ENCODE results near the gene TCF7L1.

TCF7L1 gene

DNA sequence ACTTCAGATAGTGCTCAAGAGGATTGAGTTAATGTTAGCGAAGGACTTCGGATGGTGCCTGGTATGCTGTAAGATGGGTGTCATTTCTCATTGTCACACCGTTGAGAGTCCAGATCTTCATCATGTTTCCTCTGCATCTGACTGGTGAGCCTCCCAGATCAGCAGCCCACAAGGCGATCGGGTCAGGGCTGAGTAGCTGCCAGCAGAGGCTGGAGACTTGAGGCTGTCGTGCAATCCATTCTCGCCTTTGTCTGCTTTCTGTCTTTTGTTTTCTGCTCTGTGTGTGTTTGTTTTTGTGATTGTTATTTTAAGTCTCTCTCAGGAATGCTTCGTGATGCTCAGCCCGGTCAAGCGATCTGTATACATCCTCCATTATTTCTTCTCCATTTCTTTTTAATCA, 98.8 kb downstream of the TCF7L1 start:
- DNase-seq, result no peak

DNA sequence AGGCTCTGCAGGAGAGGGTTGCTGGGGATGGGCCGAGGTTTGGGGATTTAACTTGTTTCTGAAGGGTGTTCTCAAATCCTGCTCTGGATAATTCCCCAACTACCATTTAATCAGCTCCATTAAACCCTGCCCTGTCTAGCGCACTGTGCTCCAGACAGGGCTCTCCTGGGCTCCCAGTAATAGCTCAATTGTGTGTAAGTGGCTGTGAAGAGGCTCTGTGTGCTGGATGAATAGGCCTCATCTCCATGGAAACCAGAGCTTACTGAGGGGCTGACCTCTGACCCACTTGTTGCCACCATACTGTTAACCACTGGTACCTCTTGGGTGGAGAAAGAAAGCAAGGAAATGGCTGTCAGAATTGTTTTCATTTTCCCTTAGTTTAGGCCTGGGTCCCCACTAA, 101.7 kb downstream of the TCF7L1 start:
- DNase-seq, result no peak

DNA sequence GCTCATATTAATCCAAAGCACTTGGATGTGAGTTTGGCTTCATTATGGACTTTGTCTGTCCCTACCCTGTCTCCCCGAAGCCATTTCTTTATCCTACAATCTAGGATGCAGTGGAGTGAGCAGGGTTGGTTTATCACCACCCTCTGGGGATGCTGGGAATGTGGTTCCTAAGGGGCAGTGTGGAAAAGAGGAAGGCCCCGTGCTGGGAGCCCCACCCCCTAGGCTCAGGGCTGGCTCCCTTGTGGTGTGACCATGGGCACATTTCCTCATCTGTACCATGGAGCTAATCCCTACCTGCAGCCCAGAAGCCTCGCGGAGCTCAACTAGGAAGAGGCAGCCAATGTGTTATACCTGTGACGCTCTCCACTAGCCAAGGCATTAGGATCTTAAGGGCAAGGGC, 102.1 kb downstream of the TCF7L1 start:
- DNase-seq, result no peak

DNA sequence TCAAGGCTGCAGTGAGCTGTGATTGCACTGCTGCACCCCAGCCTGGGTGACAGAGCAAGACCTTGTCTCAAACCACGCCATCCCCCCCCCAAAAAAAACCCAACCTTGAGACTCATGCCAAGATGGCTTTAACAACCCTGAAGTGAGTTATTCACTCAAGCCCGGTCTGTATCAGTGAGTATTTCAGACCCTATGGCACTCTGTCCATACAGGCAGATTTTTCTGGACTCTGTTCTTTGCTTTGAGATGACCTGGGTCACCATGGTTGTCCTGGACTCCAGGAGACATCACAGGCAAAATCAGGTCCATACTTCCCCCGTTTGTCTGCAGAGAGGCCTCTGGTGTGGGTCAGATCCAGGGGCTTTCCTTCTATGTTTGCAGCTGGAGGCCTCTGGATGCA, 102.9 kb downstream of the TCF7L1 start:
- DNase-seq, result no peak

DNA sequence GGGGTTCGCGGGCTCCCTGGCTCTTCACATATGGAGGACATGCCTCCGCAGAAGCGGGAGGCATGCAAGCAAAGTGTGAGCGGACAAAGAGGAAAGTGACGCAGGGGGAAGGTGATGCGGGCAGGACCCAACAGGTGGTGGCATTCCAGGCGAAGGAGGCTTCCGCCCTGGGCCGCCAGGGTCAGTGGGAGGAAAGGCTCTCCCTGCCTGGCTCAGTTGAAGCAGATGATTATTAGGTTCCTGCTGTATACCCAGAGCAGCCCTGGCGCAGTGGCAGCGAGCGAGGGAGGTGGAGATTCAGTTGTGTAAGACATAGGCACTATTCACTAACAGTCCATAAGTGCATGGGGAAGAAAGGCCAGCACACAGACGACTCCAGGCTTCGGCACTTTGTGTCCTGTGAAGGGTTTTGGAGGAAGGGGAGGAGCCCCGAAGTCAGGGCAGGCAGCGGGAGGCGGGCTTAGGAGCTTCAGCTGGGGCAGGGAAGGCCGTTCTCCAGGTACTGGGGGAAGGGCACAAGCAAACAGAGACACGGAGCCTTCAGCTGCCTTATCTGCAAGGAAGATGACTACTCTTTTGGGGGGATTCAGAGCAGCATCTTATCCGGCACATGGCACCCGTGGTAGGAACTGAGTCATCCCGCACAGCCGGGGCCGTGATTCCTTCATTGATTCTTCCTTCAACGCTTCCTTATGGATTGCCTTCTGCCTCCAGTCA, 104.8 kb downstream of the TCF7L1 start:
- no peak for DNase-seq

DNA sequence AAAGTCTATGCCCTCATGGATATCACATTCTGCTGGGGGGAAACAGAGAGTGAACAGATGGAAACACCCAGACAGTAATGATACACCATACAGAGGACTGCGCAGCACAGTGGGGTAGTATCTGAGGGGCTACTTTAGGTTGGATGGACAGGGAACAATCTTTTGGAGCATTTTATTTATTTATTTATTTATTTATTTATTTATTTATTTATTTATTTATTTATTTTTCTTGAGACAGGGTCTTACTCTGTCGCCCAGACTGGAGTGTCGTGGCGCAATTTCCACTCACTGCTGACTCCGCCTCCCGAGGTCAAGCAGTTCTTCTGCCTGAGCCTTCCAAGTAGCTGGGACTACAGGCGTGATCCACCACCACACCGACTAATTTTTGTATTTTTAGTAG, 105.4 kb downstream of the TCF7L1 start:
- DNase-seq, result no peak

DNA sequence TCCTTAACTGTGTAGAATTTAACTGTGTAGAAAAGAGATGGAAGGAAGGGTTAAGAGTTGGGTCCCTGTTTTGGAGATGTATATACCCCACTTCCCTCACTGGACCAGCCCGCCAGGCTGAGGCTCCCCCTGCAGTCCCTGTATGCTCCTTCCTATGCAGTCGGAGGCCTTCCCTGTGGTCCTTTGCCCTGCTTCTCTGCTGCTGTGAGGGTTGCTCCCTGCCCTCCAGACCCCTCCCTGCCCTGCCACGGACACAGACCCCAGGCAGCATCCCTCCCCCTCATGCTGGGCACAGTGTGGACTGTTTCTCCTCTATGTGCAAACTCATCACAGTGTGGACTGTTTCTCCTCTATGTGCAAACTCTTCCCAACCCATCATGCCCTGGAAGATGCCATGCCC, 105.9 kb downstream of the TCF7L1 start:
- DNase-seq, result no peak

DNA sequence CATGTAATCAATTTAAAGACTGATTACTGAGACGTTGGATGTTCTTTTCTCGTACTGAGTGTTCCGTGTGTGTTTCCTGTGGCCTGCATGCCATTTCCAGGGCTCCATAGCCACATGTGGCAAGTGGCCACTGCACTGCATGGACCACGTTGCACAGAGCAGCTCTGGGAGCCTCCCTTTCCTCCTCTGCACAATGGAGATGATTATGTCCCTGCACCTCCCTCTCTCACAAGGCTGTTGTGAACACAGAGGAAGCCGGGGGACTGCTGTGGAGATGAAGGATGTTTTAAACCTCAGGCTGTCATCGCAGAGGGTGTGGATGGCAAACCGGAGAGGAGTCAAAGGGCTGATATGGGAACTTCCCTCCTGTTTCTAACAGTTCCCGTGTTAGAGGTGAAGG, 106.9 kb downstream of the TCF7L1 start:
- no peak for DNase-seq

DNA sequence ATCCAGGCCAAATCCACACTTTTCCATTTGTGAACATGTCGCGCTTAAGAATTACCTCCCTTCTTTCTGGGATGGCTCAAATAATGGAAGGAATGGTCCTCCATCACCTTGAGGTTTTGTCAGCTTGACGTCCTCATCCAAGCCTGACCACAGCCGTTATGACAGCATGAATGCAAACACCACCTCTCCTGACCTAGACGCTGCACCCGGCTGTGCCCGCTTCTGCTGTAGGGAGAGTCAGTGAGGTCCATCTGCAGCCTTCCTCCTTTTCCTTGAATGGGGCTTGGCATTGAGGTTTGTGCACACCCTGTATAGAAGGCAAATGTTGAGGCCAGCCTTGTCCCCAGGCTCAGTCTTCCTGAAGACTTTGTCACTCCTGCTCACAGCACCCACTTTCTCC, 109.1 kb downstream of the TCF7L1 start:
- DNase-seq, result no peak

DNA sequence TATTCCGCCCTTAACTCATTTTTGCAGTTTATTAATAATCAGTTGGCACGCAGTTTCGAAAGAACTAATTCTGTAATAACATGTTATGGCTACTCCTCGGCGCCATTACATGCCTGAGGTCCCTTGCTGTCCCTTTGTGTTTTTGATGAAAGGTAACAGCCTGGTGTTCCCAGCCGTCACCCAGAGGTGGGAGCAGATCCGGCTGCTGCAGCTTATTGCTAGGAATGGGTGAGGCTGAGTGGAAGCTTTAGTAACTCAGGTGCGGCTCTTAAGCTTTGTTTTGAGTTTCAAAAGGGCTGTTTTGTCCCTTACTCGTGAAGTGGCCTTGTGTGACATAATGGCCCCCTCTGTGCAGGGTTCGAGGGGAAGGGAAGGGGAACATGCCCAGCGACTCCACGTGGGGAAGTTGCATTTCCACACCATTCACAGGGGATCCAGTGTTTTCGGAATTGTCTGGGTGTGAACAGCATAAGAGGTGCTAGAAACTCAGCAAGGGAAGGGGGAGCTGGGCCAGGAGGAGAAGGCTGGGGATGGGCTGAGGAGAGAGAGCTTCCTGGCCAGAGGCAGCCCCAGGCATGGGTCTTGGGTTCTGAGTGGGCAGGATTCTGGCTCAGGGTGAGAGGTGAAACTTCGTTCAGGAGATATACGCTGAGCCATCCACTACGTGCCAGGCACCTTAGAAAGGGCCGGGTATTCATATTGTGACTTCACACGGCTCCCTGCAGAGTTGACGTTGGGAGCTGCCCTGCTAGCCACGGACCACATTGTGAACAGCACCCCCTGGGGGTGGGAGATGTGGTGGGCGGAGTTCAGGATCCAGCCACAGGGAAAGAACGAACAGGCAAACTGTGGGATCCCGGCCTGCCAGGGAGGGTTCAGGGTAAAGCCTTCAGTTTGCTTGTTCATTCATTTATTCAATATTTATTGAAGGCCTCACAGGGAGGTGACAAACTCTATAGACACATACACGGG, 110.2 kb downstream of the TCF7L1 start:
- no peak for DNase-seq

DNA sequence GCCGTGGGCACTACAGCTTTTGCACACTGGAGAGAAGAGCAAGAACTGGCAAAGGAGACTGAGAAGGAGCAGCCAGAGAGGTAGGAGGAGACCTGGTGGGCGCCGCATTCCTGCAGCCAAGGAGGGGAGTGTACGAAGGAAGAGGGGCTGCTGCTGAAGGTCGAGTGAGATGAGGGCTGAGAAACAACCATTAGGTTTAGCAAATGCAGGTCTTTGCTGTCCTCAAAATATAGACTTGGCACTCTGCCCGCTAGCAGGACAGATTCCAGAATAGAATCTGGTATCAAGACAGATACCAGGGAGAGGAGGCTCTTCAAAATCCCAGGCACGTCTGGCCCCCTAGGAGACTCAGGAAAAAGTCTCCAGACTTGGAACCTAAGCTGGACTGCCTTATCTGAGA, 111.6 kb downstream of the TCF7L1 start:
- no peak for DNase-seq

DNA sequence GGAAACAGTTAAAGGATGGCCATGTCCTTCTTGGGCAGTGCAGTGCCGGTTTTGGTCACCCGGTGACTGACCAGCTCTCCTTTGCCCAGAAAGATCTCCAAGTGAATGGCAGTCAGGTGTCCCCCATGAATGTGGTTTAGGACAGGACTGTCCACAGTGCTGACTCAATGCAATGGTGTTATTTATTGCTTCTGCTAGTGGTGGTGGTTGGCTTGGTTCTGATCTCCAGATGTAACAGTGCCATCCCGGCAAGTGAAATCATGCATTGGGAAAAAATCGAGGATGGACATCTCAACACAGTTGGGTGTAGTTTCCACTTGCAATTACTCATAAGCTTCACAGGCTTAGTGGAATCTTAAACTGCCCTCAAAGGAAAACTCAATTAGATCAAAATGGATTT, 112.7 kb downstream of the TCF7L1 start:
- no peak for DNase-seq

DNA sequence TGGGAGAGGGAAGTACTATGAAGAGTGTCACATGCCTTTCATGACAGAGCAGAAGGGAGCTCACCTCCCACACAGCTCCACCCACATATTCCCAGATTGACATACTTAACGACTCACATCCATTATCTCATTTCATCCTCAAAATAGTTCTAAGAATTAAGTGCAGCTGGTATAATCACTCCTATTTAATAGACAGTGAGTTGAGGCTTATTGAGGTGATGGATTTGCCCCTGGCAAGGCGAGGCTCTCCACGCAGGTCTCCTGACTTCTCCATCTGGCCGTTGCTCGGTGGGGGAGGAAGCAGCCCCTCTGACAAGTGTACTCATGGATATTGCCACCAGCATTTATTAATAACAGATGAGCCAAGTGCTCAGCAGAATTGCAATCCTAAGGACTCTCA, 113.2 kb downstream of the TCF7L1 start:
- DNase-seq, result no peak

DNA sequence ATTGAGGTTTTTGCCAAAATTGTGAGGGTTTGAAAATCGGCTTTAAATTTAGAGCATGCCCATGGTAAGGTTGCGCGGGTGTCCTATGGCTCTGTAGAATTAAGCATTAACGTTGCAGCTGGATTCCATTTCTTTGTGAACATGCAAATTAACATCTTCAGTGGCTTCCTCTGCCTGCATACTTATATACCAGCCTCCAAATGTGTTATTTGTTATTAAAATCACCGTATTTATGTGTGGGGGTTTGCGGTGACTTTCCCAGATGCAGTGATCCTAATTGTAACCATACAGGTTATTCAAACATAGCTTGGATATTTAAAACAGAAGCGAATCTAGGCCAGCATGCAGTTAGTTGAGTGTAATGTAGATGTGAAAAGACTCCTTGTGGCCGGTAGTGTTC, 114.4 kb downstream of the TCF7L1 start:
- DNase-seq, result no peak

DNA sequence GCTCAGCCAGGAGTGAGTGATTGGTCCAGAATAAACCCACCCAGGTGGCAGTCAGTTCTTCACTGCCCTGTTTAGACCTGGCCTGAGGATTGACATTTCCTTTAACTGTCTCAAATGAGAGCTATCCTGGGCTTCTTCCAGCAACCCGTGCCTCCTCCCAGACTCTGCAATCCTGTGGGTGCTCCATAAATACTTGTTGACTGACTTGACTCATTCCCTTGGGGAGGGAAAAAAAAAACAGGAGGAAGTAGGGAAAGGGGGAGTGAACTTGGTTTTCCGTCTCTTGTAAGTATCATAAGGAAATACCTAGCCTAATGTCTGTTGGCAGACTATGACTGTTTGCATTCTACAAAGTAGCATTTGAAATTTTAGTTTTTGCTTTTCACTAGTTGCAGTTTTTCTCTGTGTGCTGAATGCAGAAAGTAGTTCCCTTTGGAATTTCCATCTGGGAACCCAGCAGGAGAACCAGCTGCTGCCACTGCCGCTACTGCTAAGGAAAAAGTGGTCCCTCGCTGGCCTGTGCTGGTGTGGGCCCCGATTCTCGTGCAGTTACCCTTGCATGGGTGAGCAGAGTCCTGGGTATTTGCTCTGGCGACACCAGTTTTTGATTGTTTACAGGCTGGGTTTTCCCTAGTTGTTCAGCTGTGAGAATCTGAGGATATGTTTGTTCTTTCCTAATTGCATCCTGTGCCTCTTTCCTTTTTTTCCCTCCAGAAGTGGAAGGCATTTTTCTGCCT, 115.7 kb downstream of the TCF7L1 start:
- no peak for DNase-seq

DNA sequence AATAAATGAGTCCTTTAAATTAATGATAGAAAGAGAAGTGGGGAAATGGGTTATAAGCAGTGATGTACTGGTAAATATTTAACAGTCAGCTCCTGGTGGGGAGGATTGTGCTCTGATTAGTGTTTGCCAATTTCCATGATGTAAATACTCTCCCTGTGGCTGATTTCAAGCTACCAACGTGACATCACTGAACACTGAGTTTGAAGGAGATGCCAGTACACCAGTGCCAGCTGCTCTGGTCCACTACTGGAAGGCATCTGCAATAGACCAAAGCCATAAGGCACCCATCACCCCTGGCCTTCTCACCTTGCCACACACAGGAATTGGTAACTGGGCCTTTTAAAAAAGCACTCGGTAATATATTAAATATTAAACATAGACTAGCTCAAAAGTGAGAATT, 116.9 kb downstream of the TCF7L1 start:
- no peak for DNase-seq

DNA sequence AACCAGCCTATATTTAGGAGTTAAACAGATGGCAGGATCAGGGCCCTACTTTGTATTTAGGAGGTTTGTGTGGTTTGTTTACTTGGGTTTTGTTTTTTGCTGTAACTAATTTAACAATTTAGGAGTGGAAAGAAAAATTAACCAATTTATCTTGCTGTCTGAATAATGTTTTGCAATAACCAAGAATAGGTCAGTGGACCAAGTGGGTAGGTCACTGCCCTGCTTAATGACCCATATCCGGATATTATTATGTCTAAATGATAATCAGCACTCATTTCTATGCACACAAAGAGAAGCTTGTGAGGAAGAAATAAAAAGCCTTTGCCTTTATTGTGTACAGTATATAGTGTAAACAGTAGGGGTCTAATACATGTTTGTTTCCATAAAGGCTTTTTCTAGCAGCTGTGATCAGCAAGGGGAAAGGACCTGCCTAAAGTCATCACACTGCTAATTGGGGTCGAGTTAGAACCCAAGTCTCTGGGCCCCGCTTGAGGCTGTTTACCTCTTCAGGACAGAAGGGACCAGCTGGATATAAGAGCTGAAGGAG, 118.0 kb downstream of the TCF7L1 start:
- no peak for DNase-seq

DNA sequence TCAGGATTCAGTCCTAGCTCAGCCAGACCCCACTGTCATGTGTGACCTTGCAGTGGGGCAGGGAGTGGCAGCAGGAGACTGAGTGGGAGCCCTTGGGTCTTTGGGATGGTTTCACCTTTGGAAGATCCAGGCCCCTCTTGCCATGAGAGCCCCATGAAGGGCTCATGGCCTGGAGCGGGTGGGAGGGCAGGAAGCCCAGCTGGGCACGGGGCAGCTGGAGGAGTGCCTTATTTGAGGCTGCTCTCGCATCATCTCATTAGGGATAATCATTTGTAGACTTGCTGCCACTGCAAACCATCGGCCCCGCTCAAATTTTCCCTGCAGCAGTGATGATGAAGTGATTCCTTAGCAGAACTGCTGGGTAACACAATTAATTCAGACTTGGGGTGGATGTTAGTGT, 120.7 kb downstream of the TCF7L1 start:
- DNase-seq, result no peak

DNA sequence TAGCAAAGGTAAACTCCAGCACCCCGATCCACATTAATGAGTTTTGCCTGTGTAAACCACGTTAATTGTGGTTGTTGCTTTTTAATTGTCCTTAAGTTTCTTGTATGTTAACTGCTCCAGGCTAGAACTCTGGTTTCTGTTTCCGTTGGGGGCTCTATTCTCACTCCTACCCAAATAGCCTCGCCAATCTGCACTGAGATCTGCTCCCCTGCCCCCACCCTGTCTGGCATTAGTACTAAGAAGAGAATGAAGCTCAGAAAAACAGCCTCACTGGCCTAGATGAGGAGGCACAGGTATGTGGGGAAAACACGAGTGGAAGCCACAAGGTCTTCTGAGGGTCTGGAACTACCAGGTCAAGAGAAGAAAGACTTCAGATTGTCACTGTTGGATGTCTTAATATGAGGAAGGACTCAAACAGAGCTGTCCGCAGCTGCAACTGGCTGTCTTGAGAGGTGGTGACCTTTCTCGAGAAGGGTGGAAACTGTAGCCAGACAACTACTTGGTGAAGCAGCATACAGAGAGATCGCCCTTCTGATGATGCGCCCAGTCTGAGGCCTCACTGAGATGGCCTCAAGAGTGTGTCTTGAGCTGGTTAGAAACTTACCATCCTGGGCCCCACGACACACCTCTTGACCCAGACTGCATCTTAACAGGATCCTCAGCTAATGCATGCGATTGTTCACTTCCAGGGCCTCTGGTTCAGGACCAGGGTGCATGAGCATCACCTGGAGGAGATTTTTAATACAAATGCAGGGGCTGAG, 121.5 kb downstream of the TCF7L1 start:
- no peak for DNase-seq

DNA sequence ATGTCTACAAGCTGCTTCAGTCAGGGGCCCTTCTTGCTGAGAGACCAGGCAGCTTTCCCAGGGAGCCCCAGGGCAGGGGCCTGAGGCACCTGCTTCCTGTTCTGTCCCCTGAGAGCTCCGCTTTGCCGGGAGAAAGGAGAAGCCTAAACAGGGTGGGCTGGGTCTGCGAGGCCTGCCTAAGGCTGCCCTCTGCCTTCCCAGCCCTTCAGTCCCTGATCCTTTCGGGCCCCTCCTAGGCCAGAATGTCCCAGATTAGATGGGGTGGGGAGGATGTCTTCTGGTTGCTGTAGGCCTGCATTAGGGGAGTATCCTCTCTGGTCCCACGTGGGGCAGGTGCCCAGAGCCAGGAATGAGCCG, 122.2 kb downstream of the TCF7L1 start:
- no peak for DNase-seq

DNA sequence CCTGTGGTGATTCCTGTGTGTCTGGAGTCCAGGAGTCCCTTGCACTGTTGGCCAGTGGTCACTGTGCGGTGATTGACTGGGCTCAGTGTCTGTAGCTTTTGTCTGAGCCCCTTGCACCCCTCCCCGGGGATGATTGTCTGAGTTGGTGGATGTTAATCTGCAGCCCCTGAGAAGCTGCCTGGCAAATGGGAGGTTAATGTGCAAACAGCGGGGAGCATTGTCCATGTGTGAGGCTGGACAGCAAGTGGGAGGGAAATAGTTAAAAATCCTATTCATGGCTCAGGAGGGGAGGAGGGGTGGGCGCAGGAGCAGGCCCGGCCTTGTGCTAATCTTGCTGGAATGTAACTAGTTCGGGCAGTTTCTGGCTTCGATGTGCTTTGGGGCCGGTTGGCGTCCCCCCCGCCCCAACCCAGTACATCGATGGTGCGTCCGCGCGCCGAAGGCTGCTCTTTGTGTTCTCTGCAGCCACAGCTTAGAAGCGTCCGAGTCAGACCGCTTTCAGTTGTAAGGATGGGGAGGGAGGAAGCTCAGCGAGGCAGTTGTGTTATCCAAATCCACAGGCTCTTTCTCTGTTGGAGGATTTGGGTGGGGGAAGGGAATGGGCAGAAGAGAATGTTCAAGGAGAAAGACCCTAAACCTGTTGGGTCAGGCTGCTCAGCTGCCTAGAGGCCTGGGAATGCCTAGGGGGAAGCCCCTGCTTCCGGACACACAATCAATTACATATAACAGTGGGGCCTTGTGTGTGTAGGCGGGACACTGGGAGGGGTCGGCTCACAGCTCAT, 122.8 kb downstream of the TCF7L1 start:
- no peak for DNase-seq

All from activated CD4-positive, CD25-positive, alpha-beta regulatory T cell (primary cell).